Measurements from ENCODE around the gene LY6G6F. TPM values are rescaled to one million over a fixed set of nuclear protein-coding genes. Genes with fewer than 3 reads are reported as not detected.
A peak's percentile ranks its signal among the peaks of the same experiment; 100 is the strongest.

The LY6G6F gene
- total RNA-seq, 1 donor = not detected

GRCh38 chr6:31737315-31737990 is 30.8 kb downstream of the LY6G6F start:
- H3K4me3 ChIP-seq (ENCODE audit: low read depth, low read length) = peak overlapping the region; percentile 17
- DNase-seq (ENCODE audit: low read depth) = no peak
- TF ChIP-seq CTCF (IDR thresholded peaks at IDR 0.05; ENCODE audit: insufficient read depth, low read length) = no peak

- peak; percentile 35 for TF ChIP-seq CTCF (IDR thresholded peaks at IDR 0.05; ENCODE audit: insufficient read depth, low read length)
- H3K4me3 ChIP-seq (ENCODE audit: low read depth, low read length) = peak overlapping the region; percentile 17
- DNase-seq (ENCODE audit: low read depth) = peak; percentile 82
Observed at GRCh38 chr6:31737991-31738979, 31.6 kb downstream of the LY6G6F start.

GRCh38 chr6:31739639-31740396 is 33.2 kb downstream of the LY6G6F start, which contains the start of gene MSH5:
MSH5 (plus strand) TSS chr6:31740005; CDS start chr6:31740467, 462 bp downstream.
- peak within 1 kb of the TSS; percentile 90 for H3K4me3 ChIP-seq (ENCODE audit: low read depth, low read length)
- peak; percentile 98 for DNase-seq (ENCODE audit: low read depth)
- no peak for TF ChIP-seq CTCF (IDR thresholded peaks at IDR 0.05; ENCODE audit: insufficient read depth, low read length)

- peak overlapping the region; percentile 90 for H3K4me3 ChIP-seq (ENCODE audit: low read depth, low read length)
- no peak for DNase-seq (ENCODE audit: low read depth)
- no peak for TF ChIP-seq CTCF (IDR thresholded peaks at IDR 0.05; ENCODE audit: insufficient read depth, low read length)
Observed at GRCh38 chr6:31740397-31741223, 33.9 kb downstream of the LY6G6F start.

- H3K4me3 ChIP-seq (ENCODE audit: low read depth, low read length) = no peak overlapping the region
- DNase-seq (ENCODE audit: low read depth) = no peak
Observed at GRCh38 chr6:31741815-31742214, 35.1 kb downstream of the LY6G6F start.

More at GRCh38 chr6:31741815-31742214, 35.1 kb downstream of the LY6G6F start:
- TF ChIP-seq CTCF (IDR thresholded peaks at IDR 0.05; ENCODE audit: insufficient read depth, low read length) = no peak

Measured in fibroblast of the aortic adventitia (primary cell).